SK-N-MC (cell line): ENCODE results near the gene PINLYP.
A peak's percentile ranks its signal among the peaks of the same experiment; 100 is the strongest.

ENCODE experiments used
- DNase-seq: peaks from one replicate; pipeline ENCODE4 v3.0.0-alpha.2; 2011; ENCODE audit warnings: low read depth, low spot score
- H3K27ac ChIP-seq: fragments of 200-600 bp; sonication (generic); 2 replicates; pipeline ENCODE4 v1.5.1; 2016; ENCODE audit warnings: mixed run types
- H3K36me3 ChIP-seq: fragments of 200-600 bp; sonication (generic); 2 replicates; pipeline ENCODE4 v1.6.1; 2017; ENCODE audit warnings: antibody characterized with exemption, low read length, mixed read lengths; ENCODE audit not compliant: insufficient read depth
- H3K4me3 ChIP-seq: fragments of 200-600 bp; sonication (generic); 2 replicates; pipeline ENCODE4 v1.5.1; 2016
- H3K9ac ChIP-seq: fragments of 200-600 bp; sonication (generic); 2 replicates; pipeline ENCODE4 v1.8.0; 2017; ENCODE audit warnings: mixed run types, mixed read lengths; ENCODE audit not compliant: insufficient read length
- H3K9me3 ChIP-seq: fragments of 200-600 bp; sonication (generic); 2 replicates; pipeline ENCODE4 v1.6.1; 2017; ENCODE audit warnings: low read depth, mild to moderate bottlenecking, antibody characterized with exemption, low read length, moderate library complexity, mixed read lengths
- EZH2 ChIP-seq: fragments of 200-600 bp; sonication (generic); IDR thresholded peaks from one replicate; pipeline ENCODE4 v1.6.1; 2017; ENCODE audit warnings: antibody characterized with exemption
- FOXP2 ChIP-seq: optimal IDR thresholded peaks from 2 replicates; pipeline ENCODE3; 2011; ENCODE audit warnings: mild to moderate bottlenecking, moderate library complexity; ENCODE audit not compliant: insufficient read depth; ENCODE audit errors: extremely low read length, control extremely low read depth
- POLR2AphosphoS5 ChIP-seq: IDR thresholded peaks from 2 replicates; pipeline ENCODE4 v1.6.1; 2012; ENCODE audit warnings: mild to moderate bottlenecking, low read depth, low read length, borderline replicate concordance

The PINLYP gene

DNA sequence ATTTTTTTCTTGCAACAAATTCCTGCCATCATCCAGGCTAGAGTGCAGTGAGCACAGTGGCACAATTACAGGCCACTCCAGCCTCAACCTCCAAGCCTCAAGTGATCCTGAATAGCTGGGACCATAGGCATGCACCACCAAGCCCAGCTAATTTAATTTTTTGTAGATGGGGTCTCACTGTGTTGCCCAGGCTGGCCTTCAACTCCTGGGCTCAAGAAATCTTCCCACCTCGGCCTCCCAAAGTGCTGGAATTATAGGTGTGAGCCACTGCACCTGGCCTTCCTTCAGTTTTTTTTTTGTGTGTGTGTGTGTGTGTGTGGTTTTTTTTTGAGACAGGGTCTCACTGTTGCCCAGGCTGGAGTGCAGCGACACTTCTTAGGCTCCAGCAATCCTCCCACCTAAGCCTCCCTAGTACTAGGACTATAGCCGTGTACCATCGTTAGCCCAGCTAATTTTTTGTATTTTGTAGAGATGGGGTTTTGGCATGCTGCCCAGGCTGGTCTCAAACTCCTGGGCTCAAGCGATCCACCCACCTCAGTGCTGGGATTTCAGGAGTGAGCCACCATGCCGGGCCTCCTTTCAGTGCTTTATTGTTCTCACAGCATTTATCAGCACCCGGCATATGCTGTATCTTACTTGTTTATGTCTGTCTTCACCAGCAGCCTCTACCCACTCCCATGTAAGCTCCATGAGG lies 30.4 kb downstream of the PINLYP start:
- H3K9ac ChIP-seq = no peak overlapping the region
- no peak overlapping the region for H3K4me3 ChIP-seq
- DNase-seq = no peak
- peaks cover 19% of the 10 kb centered on the region; the same call in 1 of the 2 replicates for H3K36me3 ChIP-seq
- no peak overlapping the region for H3K27ac ChIP-seq
- no peak for TF ChIP-seq POLR2AphosphoS5
- TF ChIP-seq EZH2 = no peak
- TF ChIP-seq FOXP2 = no peak
- H3K9me3 ChIP-seq = no peaks in the 10 kb centered on the region

GRCh38 chr19:43606569-43607229 lies 31.1 kb downstream of the PINLYP start:
- Histone ChIP-seq H3K9ac (no peak overlapping the region), H3K27ac (no peak overlapping the region), H3K9me3 (no peaks in the 10 kb centered on the region), H3K36me3 (peaks cover 16% of the 10 kb centered on the region; the same call in 1 of the 2 replicates), H3K4me3 (no peak overlapping the region)
- DNase-seq = no peak
- no peak for TF ChIP-seq POLR2AphosphoS5
- TF ChIP-seq FOXP2 = no peak
- TF ChIP-seq EZH2 = no peak

GRCh38 chr19:43607238-43608205 lies 31.9 kb downstream of the PINLYP start:
- no peak for TF ChIP-seq POLR2AphosphoS5
- TF ChIP-seq EZH2 = no peak
- no peak for TF ChIP-seq FOXP2
- Histone ChIP-seq H3K4me3 (no peak overlapping the region), H3K27ac (no peak overlapping the region), H3K9ac (no peak overlapping the region), H3K9me3 (no peaks in the 10 kb centered on the region), H3K36me3 (peaks cover 24% of the 10 kb centered on the region; the same call in 1 of the 2 replicates)
- no peak for DNase-seq

DNA sequence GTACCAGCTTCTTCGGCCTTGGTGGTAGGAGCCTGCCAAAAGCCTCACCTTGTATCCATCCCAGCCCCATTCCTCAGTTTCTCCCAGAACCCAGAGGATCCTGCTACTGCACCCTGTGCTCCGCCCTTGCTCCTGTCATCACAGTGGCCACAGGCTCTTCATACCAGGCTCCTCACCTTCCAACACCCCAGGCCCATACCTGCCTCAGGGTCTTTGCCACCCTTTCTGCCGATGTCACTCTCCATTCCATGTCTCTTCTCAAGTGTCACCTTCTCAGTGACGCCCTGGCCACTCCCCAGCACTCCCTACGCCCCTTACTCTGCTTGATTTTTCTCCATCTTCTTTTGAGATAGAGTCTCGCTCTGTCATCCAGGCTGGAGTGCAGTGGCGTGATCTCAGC lies 34.3 kb downstream of the PINLYP start:
- Histone ChIP-seq H3K4me3 (no peak overlapping the region), H3K36me3 (peaks cover 34% of the 10 kb centered on the region; the same call in 1 of the 2 replicates), H3K9ac (no peak overlapping the region), H3K27ac (no peak overlapping the region), H3K9me3 (no peaks in the 10 kb centered on the region)
- no peak for DNase-seq
- TF ChIP-seq POLR2AphosphoS5 (no peak), FOXP2 (no peak), EZH2 (no peak)

GRCh38 chr19:43610493-43610892 lies 34.9 kb downstream of the PINLYP start:
- 0 out of 2 replicates have a peak overlapping the region, but pooled peaks have one; percentile 31 for H3K27ac ChIP-seq

DNA sequence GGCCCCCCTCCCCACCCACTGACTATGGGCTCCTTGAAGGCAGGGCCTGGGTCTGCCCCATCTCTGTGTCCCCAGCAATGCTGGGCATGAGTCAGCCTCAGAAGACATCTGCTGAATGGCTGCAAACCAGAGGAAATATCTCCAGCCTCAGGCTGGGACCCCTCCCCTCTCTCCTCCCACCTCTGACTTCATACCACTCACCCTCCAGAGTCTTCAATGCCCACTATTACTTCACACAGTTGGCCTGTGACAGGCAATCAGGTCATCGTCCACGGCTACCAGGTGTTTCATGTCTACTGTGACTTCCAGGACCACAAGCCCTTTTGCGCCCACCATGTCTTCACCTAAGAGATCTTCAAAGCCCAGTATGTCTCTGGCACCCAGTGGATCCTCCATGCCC lies 36.2 kb downstream of the PINLYP start, which contains the start of gene SRRM5:
TSS of gene SRRM5 (plus strand) at position 301 of the 400 bp plus-strand sequence. CDS start at position 335, 34 bp downstream.
- TF ChIP-seq FOXP2 = no peak
- TF ChIP-seq POLR2AphosphoS5 = no peak
- no peak for TF ChIP-seq EZH2
- H3K27ac ChIP-seq = peak within 1 kb of the TSS; percentile 25; the same call in 1 of the 2 replicates
- H3K4me3 ChIP-seq = no peak within 1 kb of the TSS
- no peak within 1 kb of the TSS for H3K9ac ChIP-seq
- H3K36me3 ChIP-seq = peaks cover 34% of the 10 kb centered on the region; the same call in 1 of the 2 replicates
- no peaks in the 10 kb centered on the region for H3K9me3 ChIP-seq
- DNase-seq = no peak

More at GRCh38 chr19:43610493-43610892, 34.9 kb downstream of the PINLYP start:
- Histone ChIP-seq H3K9ac (no peak overlapping the region), H3K4me3 (no peak overlapping the region), H3K9me3 (no peaks in the 10 kb centered on the region), H3K36me3 (peaks cover 34% of the 10 kb centered on the region; the same call in 1 of the 2 replicates)
- no peak for TF ChIP-seq FOXP2
- TF ChIP-seq POLR2AphosphoS5 = no peak
- TF ChIP-seq EZH2 = no peak
- DNase-seq = no peak

GRCh38 chr19:43612374-43612773 lies 36.8 kb downstream of the PINLYP start:
- H3K36me3 ChIP-seq = peaks cover 28% of the 10 kb centered on the region; the same call in 1 of the 2 replicates
- no peak for DNase-seq
- no peak overlapping the region for H3K4me3 ChIP-seq
- H3K27ac ChIP-seq = no peak overlapping the region
- no peaks in the 10 kb centered on the region for H3K9me3 ChIP-seq
- H3K9ac ChIP-seq = no peak overlapping the region
- TF ChIP-seq EZH2 (no peak), POLR2AphosphoS5 (no peak), FOXP2 (no peak)

GRCh38 chr19:43616306-43616705 lies 40.7 kb downstream of the PINLYP start:
- Histone ChIP-seq H3K4me3 (no peak overlapping the region), H3K9ac (no peak overlapping the region), H3K9me3 (no peaks in the 10 kb centered on the region), H3K27ac (peak overlapping the region; percentile 6; the same call in 1 of the 2 replicates), H3K36me3 (peaks cover 21% of the 10 kb centered on the region; the same call in 1 of the 2 replicates)
- DNase-seq = no peak
- TF ChIP-seq FOXP2 (no peak), EZH2 (no peak), POLR2AphosphoS5 (no peak)
